Astrocyte (in vitro differentiated cells and primary cell): ENCODE results near the gene SEH1L.

ENCODE experiments used
- EZH2 ChIP-seq: IDR thresholded peaks from 2 replicates; pipeline ENCODE4 v1.6.1; 2012; ENCODE audit warnings: mild to moderate bottlenecking, low read length, inconsistent platforms; ENCODE audit not compliant: insufficient read depth
- TF ChIP-seq, protein P1 (sequence below): IDR thresholded peaks from 2 replicates; pipeline ENCODE4 v1.5.1; 2011; ENCODE audit warnings: low read depth, mild to moderate bottlenecking, inconsistent platforms, low read length, moderate library complexity; ENCODE audit not compliant: insufficient read depth

GRCh38 chr18:12998332-12999060 is 50.7 kb downstream of the SEH1L start:
- TF ChIP-seq, protein P1, sequence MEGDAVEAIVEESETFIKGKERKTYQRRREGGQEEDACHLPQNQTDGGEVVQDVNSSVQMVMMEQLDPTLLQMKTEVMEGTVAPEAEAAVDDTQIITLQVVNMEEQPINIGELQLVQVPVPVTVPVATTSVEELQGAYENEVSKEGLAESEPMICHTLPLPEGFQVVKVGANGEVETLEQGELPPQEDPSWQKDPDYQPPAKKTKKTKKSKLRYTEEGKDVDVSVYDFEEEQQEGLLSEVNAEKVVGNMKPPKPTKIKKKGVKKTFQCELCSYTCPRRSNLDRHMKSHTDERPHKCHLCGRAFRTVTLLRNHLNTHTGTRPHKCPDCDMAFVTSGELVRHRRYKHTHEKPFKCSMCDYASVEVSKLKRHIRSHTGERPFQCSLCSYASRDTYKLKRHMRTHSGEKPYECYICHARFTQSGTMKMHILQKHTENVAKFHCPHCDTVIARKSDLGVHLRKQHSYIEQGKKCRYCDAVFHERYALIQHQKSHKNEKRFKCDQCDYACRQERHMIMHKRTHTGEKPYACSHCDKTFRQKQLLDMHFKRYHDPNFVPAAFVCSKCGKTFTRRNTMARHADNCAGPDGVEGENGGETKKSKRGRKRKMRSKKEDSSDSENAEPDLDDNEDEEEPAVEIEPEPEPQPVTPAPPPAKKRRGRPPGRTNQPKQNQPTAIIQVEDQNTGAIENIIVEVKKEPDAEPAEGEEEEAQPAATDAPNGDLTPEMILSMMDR = no peak
- no peak for TF ChIP-seq EZH2
